AML-193 (cell line): Measurements from ENCODE around the gene UGT2B10.

Experiments used
- DNase-seq, 2 experiments: peaks; one replicate each; lab custom pipeline; 2025; lab: John Stamatoyannopoulos, UW

UGT2B10 gene

DNA sequence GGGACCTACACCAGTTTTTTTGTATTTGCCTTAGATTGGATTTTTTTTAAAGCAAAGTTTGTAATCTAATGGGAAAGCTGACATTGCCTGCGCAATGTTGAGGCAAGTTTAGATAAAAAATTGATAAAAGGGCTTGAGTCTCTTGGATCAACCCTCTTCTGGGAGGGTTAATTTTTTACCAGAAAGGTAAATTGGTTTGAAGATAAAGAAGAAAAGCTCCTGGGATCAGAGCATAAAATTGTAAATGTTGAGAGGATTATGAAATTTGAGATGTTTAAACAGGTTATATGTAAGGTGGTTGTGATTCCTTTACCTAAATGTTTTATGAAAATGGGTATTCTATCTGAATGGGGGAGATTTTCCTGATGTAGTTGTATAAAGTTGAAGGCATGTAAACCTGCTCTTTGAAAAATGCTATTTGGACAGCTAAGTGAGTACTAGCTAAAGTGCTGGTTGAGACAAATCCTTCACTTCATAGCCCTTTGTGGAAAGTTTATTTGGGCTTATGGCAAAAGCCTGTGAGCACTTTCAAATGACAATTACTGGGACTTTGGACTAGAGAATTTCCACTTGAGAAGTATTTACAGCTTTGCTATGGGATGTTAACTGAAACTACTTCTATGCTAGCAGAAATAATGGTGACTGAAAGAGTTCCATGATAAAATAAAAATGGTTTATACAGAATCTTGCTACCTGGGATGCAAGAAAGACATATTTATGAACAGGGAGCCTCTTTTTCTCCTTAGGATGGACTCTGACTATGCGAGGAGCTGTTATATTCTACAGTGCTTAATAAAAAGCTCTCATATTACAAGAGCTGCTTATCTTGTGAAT is 56.2 kb downstream of the UGT2B10 start:
- no peak for DNase-seq

DNA sequence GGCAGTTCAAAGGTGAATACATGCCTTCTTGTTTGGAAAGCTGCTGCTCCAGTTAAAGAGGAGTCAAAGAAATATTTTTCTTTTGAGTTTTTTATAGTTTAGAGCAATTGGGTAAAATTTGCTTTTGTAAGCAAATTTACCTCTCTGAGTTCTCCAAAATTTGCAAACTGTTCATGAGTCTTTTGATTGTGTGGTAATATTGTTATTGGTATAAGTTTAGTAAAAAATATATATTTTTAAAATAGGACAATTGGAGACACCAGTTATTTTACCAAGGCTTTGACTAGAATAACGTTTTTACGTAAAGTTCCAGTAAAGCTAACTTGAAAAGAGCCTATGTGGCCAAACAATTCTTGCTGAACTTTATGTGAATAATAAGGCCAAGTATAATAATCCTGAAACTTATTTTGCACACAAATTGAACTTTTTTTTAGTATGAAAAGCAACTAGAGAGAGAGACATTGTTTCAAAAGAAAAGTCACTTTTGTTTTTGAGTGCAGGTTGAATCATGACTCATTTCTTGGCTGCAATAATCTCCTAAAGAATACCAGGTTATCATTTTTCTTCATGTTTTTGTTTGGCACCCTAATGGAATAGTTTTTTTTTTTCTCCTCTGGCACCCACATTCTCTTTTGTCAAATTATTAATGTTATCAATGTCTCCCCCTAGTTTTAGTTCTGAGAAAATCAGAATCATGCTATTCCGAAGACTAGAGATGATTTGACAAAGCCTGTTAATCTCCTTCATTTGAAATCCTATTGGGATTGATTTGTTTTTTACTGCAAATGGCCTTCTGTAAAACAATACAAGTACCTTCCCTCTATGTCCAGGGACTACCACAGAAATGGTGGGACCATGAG is 57.1 kb downstream of the UGT2B10 start:
- DNase-seq = no peak

DNA sequence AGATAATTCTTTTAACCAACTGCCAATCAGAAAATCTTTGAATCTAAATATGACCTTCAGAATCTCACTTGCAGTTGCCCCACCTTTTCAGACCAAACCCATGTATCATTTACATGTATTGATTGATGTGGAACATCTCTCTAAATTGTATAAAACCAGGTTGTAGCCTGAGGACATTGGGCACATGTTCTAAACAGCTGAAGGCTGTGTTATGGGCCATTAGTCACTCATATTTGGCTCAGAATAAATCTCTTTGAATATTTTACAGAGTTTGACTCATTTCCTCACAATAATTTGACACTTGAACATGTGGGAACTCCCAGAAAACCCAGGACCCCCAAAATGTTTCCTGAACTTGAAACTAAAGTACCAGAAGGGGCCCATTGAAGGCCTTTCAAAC is 58.7 kb downstream of the UGT2B10 start:
- DNase-seq = no peak

- no peak for DNase-seq
Measured at GRCh38 chr4:68877555-68877954, 61.8 kb downstream of the UGT2B10 start.

GRCh38 chr4:68878048-68878447 is 62.3 kb downstream of the UGT2B10 start:
- no peak for DNase-seq
